MM.1S (cell line): ENCODE data around the gene FOXO1.
A peak's percentile ranks its signal among the peaks of the same experiment; 100 is the strongest.

ENCODE experiments used
- DNase-seq: peaks from one replicate; pipeline ENCODE4 v3.0.0-alpha.2; 2015
- H2AFZ ChIP-seq: fragments of 300-600 bp; sonication (generic); 2 replicates; pipeline ENCODE4 v1.6.0; 2016; ENCODE audit warnings: antibody characterized with exemption, low read length
- H3F3A ChIP-seq: fragments of 300-600 bp; sonication (generic); 2 replicates; pipeline ENCODE4 v1.6.1; 2016; ENCODE audit warnings: mild to moderate bottlenecking, antibody characterized with exemption, low read length, moderate library complexity, mixed read lengths; ENCODE audit not compliant: insufficient read depth
- H3K27ac ChIP-seq: fragments of 300-600 bp; sonication (generic); 2 replicates; pipeline ENCODE4 v1.5.1; 2016; ENCODE audit warnings: mild to moderate bottlenecking, low read length
- H3K27me3 ChIP-seq: fragments of 300-600 bp; sonication (generic); replicated peaks from 2 replicates; pipeline ENCODE4 v1.6.0; 2016; ENCODE audit warnings: low read length; ENCODE audit not compliant: insufficient read depth
- H3K36me3 ChIP-seq: fragments of 300-600 bp; sonication (generic); replicated peaks from 2 replicates; pipeline ENCODE4 v1.6.1; 2016; ENCODE audit warnings: mild to moderate bottlenecking, low read length, mixed read lengths; ENCODE audit not compliant: insufficient read depth
- H3K4me1 ChIP-seq: fragments of 300-600 bp; sonication (generic); 2 replicates; pipeline ENCODE4 v1.6.1; 2016; ENCODE audit warnings: low read length, mixed read lengths
- H3K4me2 ChIP-seq: fragments of 300-600 bp; sonication (generic); 2 replicates; pipeline ENCODE4 v1.6.0; 2016; ENCODE audit warnings: low read depth, low read length
- H3K4me3 ChIP-seq: fragments of 300-600 bp; sonication (generic); 2 replicates; pipeline ENCODE4 v1.5.1; 2016; ENCODE audit warnings: low read length, mixed read lengths
- H3K79me2 ChIP-seq: fragments of 300-600 bp; sonication (generic); 2 replicates; pipeline ENCODE4 v1.6.1; 2016; ENCODE audit warnings: mixed run types, low read length, mixed read lengths
- H3K9ac ChIP-seq: fragments of 300-600 bp; sonication (generic); 2 replicates; pipeline ENCODE4 v1.6.1; 2016; ENCODE audit warnings: low read length, mixed read lengths
- H3K9me2 ChIP-seq: fragments of 300-600 bp; sonication (generic); replicated peaks from 2 replicates; pipeline ENCODE4 v1.6.1; 2016; ENCODE audit warnings: mild to moderate bottlenecking, low read length, mixed read lengths; ENCODE audit not compliant: insufficient read depth
- H3K9me3 ChIP-seq: fragments of 300-600 bp; sonication (generic); replicated peaks from 2 replicates; pipeline ENCODE4 v1.6.1; 2016; ENCODE audit warnings: mild to moderate bottlenecking, low read length, mixed read lengths; ENCODE audit not compliant: insufficient read depth
- H4K20me1 ChIP-seq: fragments of 300-600 bp; sonication (generic); 2 replicates; pipeline ENCODE4 v1.6.1; 2016; ENCODE audit warnings: mild to moderate bottlenecking, low read length, moderate library complexity, mixed read lengths; ENCODE audit not compliant: insufficient read depth
- EZH2 ChIP-seq: fragments of 300-600 bp; sonication (generic); optimal IDR thresholded peaks from 2 replicates; pipeline ENCODE3; 2017; ENCODE audit warnings: low read depth, mild to moderate bottlenecking, antibody characterized with exemption, low read length, mixed read lengths
- EZH2phosphoT487 ChIP-seq: fragments of 300-600 bp; sonication (generic); IDR thresholded peaks from 2 replicates; pipeline ENCODE4 v1.6.1; 2018; ENCODE audit warnings: antibody characterized with exemption, low read length
- TF ChIP-seq, protein P1 (sequence below): fragments of 300-600 bp; sonication (generic); IDR thresholded peaks from 2 replicates; pipeline ENCODE4 v1.5.1; 2016; ENCODE audit warnings: antibody characterized with exemption, low read length, mixed read lengths

The FOXO1 gene

DNA sequence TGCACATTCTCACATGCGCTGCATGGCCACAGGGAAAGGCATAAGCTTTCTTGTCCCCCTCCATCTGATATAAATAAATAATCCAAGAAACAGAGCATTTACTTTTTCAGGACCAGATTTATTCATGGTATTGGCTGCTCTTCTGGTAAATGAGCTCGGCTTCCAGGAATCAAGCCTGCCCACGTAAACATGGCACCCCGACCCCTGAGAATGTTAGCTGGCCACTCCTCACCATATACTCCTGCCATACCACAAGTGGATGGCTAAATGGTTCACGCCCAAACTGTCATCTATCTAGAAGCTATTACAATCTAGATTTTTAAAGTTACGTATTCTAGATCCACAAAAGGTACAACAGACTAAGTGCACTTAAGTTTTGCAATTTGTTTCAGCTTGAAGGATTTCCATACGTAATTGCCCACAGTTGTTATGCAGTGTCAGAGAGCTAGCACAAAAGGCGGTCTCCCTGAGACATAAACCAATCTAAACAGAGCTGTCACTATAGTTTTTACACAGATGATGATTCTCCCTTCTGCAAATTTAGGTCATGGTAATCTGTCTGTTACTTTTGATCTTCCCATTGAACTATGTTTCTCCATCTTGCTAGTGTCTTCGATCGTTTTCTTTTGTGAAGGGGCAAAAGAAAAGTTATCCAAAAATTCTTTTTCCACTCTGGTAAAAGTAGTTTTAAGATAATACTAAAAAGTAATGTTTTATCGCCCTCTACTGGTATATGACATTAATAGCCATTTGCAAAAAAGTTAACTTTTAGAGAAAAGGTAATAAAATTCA is 16.2 kb upstream of the FOXO1 start:
- Histone ChIP-seq H3K4me2 (no peak overlapping the region), H3K9ac (no peak overlapping the region), H3K4me3 (no peak overlapping the region), H3K4me1 (no peaks in the 10 kb centered on the region), H3K27me3 (no peaks in the 10 kb centered on the region), H2AFZ (no peak overlapping the region), H3K27ac (no peak overlapping the region), H3K9me3 (no peaks in the 10 kb centered on the region), H3F3A (no peaks in the 10 kb centered on the region), H3K36me3 (no peaks in the 10 kb centered on the region), H4K20me1 (no peaks in the 10 kb centered on the region), H3K79me2 (no peaks in the 10 kb centered on the region), H3K9me2 (no peaks in the 10 kb centered on the region)
- peak; percentile 38 for DNase-seq
- TF ChIP-seq EZH2 (no peak), EZH2phosphoT487 (no peak)
- TF ChIP-seq, protein P1, sequence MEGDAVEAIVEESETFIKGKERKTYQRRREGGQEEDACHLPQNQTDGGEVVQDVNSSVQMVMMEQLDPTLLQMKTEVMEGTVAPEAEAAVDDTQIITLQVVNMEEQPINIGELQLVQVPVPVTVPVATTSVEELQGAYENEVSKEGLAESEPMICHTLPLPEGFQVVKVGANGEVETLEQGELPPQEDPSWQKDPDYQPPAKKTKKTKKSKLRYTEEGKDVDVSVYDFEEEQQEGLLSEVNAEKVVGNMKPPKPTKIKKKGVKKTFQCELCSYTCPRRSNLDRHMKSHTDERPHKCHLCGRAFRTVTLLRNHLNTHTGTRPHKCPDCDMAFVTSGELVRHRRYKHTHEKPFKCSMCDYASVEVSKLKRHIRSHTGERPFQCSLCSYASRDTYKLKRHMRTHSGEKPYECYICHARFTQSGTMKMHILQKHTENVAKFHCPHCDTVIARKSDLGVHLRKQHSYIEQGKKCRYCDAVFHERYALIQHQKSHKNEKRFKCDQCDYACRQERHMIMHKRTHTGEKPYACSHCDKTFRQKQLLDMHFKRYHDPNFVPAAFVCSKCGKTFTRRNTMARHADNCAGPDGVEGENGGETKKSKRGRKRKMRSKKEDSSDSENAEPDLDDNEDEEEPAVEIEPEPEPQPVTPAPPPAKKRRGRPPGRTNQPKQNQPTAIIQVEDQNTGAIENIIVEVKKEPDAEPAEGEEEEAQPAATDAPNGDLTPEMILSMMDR: peak; percentile 35

DNA sequence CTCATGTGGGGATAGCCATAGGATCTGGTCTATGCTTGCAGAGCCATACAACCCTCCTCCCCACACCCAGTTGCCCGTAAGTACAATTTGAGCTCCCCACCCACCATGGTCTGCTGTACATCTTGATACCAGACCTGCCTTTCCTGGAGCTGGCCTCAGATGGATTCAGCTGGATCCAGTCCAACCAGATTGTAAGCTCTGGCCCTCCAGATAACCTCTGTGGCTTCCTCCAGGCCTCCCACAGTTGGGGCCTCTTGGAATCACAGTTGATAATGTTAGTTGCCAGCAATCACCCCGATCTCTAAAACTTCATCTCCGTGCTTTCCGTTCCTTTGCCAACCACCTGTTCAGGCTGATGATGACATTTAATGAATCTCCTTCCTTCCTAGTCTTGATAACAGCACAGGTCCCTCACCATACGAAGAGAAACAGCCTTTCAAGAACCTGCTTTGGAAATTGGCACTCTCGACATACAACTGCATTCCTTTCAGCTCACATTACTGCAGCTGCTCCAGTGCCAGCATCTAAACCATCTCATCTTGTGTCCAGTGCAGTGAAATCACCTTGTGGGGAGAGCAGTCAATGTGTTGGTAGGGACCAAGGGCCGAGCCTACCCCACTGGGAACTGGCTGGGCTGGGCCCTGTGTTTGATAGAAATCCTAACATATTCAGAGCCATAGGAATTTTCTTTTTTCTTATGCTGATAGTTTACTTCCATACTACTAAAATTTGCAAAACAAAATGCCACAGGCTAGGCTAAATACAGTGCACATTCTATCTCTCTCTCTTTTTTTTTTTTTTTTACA is 15.1 kb upstream of the FOXO1 start:
- H3K4me2 ChIP-seq: no peak overlapping the region

DNA sequence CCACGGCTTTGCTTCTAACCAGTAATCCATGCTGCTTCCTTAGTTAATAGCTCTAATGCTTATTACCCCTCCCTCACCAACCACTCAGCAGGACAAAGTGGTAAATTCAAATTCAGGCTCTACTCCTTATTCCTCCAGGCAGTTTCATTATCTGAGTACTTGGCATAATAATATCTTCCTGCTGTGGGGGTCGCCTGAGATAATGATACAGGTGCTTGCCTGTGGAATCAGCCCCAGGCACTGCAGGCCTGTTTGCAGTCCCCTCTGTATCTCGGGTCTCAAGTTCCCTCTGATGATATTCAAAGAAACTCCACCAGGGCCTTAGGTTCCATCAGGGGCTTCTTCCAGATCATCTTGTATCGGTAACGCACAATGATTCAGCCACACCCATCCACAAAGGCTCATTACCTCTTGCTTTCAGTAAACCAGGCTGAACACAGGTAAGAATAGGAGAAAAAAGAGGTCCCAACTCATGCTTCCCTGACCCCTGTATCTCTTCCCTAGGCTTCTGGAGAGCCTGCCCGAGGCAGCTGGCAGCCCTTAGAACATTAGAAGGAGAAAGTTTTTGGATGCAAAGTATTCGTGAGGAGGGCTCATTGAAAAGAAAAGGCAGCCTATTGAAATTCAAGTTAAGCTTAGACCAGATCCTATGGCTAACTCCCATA is 14.3 kb upstream of the FOXO1 start:
- Histone ChIP-seq H3K4me2 (no peak overlapping the region), H3K79me2 (no peaks in the 10 kb centered on the region), H2AFZ (no peak overlapping the region), H3F3A (no peaks in the 10 kb centered on the region), H3K36me3 (no peaks in the 10 kb centered on the region), H3K4me1 (no peaks in the 10 kb centered on the region), H3K27me3 (no peaks in the 10 kb centered on the region), H3K9ac (no peak overlapping the region), H3K9me2 (no peaks in the 10 kb centered on the region), H3K27ac (no peak overlapping the region), H3K4me3 (no peak overlapping the region), H3K9me3 (no peaks in the 10 kb centered on the region), H4K20me1 (no peaks in the 10 kb centered on the region)
- DNase-seq: no peak
- TF ChIP-seq, protein P1: no peak
- TF ChIP-seq EZH2: no peak
- TF ChIP-seq EZH2phosphoT487: no peak

More for the DNA sequence above, 15.1 kb upstream of the FOXO1 start:
- no peak overlapping the region for H2AFZ ChIP-seq
- TF ChIP-seq, protein P1: no peak
- TF ChIP-seq EZH2phosphoT487 (no peak), EZH2 (no peak)
- H4K20me1 ChIP-seq: no peaks in the 10 kb centered on the region
- H3K27me3 ChIP-seq: no peaks in the 10 kb centered on the region
- no peaks in the 10 kb centered on the region for H3K79me2 ChIP-seq
- no peak overlapping the region for H3K4me3 ChIP-seq
- no peak overlapping the region for H3K27ac ChIP-seq
- H3F3A ChIP-seq: no peaks in the 10 kb centered on the region
- no peak for DNase-seq
- H3K36me3 ChIP-seq: no peaks in the 10 kb centered on the region
- no peaks in the 10 kb centered on the region for H3K4me1 ChIP-seq
- no peaks in the 10 kb centered on the region for H3K9me3 ChIP-seq
- H3K9me2 ChIP-seq: no peaks in the 10 kb centered on the region
- H3K9ac ChIP-seq: no peak overlapping the region
